ENCODE measurements around the gene DRICH1. TPM values are rescaled to one million over a fixed set of nuclear protein-coding genes. Genes with fewer than 3 reads are reported as not detected.
"Not testable (repeated sequence)": the region's sequence is repeated elsewhere in the genome, so short reads cannot be mapped to it uniquely, and the experiment has no call there.

DRICH1 gene
- total RNA-seq, 4 donors from 2014 or later: 0.56 TPM; not detected in 3

DNA sequence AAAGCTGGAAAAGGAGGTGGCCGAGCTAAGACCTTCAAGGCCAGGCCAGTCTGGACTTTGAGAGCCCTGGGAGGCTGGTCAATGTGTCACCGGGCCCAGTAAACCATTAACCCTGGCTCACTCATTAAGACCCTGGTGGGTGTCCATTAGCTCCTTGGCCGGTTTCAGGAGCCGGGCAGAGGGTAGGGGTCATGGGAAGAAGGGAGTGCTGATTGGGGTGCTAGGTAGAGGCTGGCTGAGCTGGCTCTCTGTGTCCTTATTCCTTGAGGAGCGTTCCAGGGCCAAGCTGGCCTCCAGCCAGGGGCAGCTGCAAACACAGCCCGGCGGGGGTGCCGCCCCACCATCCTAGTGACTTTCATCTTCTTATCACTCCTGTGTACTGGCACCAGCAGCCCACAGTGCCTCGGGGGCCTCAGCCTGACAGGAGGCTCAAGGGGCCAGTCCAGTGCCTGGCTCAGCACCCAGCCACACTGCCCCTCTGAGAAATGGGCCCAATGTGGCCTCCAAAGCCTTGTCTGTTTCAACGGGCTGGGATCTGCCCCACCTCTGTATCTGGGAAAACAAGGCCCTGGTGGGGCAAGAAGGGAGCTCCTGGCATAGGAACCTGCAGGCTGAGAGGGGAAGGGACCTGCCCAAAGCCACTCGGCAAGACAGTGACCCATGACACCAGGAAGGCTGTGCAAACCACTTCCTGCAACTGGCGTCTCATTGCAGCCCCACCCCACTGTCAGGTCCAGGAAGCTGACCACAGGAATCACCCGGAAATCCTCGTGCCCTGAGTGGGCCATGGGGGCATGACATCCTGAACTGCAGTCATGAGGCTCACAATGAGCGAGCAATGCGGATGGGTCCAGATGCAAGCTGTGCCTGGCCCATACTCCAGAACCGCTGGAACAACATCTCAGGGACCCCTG is 43.6 kb upstream of the DRICH1 start:
- Histone ChIP-seq H3K9me3 (no peaks in the 10 kb centered on the region), H3K27ac (no peak overlapping the region), H3K4me1 (no peaks in the 10 kb centered on the region), H3K36me3 (no peaks in the 10 kb centered on the region), H3K27me3 (no peaks in the 10 kb centered on the region), H3K4me3 (replicated peaks in 1 of 3) (no peak overlapping the region)
- no peak for TF ChIP-seq POLR2A (IDR thresholded peaks at IDR 0.05)
- TF ChIP-seq, protein P1, sequence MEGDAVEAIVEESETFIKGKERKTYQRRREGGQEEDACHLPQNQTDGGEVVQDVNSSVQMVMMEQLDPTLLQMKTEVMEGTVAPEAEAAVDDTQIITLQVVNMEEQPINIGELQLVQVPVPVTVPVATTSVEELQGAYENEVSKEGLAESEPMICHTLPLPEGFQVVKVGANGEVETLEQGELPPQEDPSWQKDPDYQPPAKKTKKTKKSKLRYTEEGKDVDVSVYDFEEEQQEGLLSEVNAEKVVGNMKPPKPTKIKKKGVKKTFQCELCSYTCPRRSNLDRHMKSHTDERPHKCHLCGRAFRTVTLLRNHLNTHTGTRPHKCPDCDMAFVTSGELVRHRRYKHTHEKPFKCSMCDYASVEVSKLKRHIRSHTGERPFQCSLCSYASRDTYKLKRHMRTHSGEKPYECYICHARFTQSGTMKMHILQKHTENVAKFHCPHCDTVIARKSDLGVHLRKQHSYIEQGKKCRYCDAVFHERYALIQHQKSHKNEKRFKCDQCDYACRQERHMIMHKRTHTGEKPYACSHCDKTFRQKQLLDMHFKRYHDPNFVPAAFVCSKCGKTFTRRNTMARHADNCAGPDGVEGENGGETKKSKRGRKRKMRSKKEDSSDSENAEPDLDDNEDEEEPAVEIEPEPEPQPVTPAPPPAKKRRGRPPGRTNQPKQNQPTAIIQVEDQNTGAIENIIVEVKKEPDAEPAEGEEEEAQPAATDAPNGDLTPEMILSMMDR (IDR thresholded peaks at IDR 0.05): no peak
- intact Hi-C loops (cut with DNase I): no loop called here
- WGBS, 2 donors: 64 to 72% methylated on average over 3 to 10 of the region's 17 CpGs
- DNase-seq: peak; percentile 40 to 62

DNA sequence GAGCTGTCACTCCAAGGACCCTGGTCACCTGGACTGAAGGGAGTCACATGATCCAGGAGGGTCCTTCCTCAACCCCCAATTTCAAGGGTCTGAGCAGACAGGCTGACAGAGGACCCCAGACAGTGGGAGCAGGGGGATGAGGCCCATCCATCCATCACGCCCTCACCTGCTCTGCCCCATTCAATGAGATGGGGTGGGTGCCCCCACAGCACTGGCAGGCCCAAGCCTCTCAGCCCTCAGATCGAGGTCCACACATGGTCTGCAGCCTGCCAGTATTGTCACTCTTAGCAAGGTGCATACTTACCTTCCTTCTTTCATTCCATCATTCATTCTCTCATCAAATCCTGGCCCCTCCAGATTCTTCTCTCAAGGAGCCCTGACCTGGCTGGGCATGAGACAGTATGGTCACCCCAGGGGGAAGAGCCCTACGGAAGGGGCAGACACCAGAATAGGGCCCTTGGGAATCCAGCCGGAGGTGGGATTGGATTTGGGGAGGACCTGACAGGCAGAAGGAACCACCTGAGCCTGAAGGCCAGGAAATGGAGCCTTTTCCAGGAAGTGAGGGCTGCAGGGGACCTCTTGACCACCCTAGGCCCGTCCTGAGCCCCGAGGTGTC is 42.9 kb upstream of the DRICH1 start:
- H3K9me3 ChIP-seq; DNase-seq; H3K36me3 ChIP-seq; H3K27ac ChIP-seq; intact Hi-C loops (cut with DNase I); H3K27me3 ChIP-seq; H3K4me1 ChIP-seq; H3K4me3 ChIP-seq (replicated peaks in 1 of 3): not testable (repeated sequence)
- 87 to 95% methylated on average over 6 of the region's 6 CpGs for WGBS, 2 donors

- no peaks in the 10 kb centered on the region for H3K27me3 ChIP-seq
- 80 to 88% methylated on average over 20 to 26 of the region's 26 CpGs for WGBS, 2 donors
- no peaks in the 10 kb centered on the region for H3K9me3 ChIP-seq
- DNase-seq: no peak
- no peak for TF ChIP-seq POLR2A (IDR thresholded peaks at IDR 0.05)
- TF ChIP-seq, protein P1 (IDR thresholded peaks at IDR 0.05): no peak
- intact Hi-C loops (cut with DNase I): no loop called here
- no peaks in the 10 kb centered on the region for H3K4me1 ChIP-seq
- H3K4me3 ChIP-seq (replicated peaks in 1 of 3): no peak overlapping the region
- H3K27ac ChIP-seq: no peak overlapping the region
- no peaks in the 10 kb centered on the region for H3K36me3 ChIP-seq
Measured at GRCh38 chr22:23673826-23674690, 41.9 kb upstream of the DRICH1 start.

GRCh38 chr22:23673050-23673620 is 41.0 kb upstream of the DRICH1 start:
- Histone ChIP-seq H3K36me3 (no peaks in the 10 kb centered on the region), H3K4me3 (replicated peaks in 1 of 3) (no peak overlapping the region), H3K27me3 (no peaks in the 10 kb centered on the region), H3K9me3 (no peaks in the 10 kb centered on the region), H3K27ac (no peak overlapping the region), H3K4me1 (no peaks in the 10 kb centered on the region)
- TF ChIP-seq, protein P1 (IDR thresholded peaks at IDR 0.05): no peak
- no peak for TF ChIP-seq POLR2A (IDR thresholded peaks at IDR 0.05)
- DNase-seq: no peak
- WGBS, 2 donors: 85 to 100% methylated on average over 5 to 7 of the region's 7 CpGs
- intact Hi-C loops (cut with DNase I): no loop called here

- H3K9me3 ChIP-seq; H3K4me1 ChIP-seq; intact Hi-C loops (cut with DNase I); H3K27ac ChIP-seq; H3K27me3 ChIP-seq; H3K36me3 ChIP-seq; DNase-seq; H3K4me3 ChIP-seq (replicated peaks in 1 of 3): not testable (repeated sequence)
- WGBS, 2 donors: 90 to 94% methylated on average over 8 of the region's 8 CpGs
Measured at GRCh38 chr22:23672307-23673049, 40.4 kb upstream of the DRICH1 start.

DNA sequence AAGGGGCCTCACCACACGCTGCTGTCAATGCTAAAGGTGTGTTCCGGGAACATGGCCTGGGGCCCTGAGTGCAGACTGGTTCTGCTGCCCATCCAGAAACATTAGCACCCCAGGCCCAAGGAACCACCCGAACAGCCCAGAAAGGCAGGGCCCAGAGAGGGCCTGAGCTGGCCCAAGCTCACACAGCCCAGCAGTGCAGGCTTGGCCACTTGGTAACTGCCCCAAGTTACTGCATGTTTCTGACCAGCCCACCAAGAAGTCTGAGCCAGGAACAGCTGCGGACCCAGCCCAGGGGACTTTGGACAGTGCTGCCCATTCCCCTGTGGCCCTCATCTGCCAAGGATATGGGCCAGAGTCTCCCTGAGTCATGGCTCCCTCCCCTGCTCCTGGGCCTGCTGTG is 39.3 kb upstream of the DRICH1 start:
- H3K36me3 ChIP-seq; H3K4me3 ChIP-seq (replicated peaks in 1 of 3); DNase-seq; H3K27ac ChIP-seq; H3K27me3 ChIP-seq; H3K4me1 ChIP-seq; H3K9me3 ChIP-seq; intact Hi-C loops (cut with DNase I): not testable (repeated sequence)
- no CpG with 5 or more reads among the region's 4 CpGs for WGBS, 2 donors

Measured in thyroid gland (tissue), 4 donors.